ENCODE data around the gene NIN. TPM values are rescaled to one million over a fixed set of nuclear protein-coding genes. Genes with fewer than 3 reads are reported as not detected.
"Not testable (repeated sequence)": the region's sequence is repeated elsewhere in the genome, so short reads cannot be mapped to it uniquely, and the experiment has no call there.

Gene NIN
- total RNA-seq, 2 experiments from 2014 or later: 50.3 to 56.5 TPM

DNA sequence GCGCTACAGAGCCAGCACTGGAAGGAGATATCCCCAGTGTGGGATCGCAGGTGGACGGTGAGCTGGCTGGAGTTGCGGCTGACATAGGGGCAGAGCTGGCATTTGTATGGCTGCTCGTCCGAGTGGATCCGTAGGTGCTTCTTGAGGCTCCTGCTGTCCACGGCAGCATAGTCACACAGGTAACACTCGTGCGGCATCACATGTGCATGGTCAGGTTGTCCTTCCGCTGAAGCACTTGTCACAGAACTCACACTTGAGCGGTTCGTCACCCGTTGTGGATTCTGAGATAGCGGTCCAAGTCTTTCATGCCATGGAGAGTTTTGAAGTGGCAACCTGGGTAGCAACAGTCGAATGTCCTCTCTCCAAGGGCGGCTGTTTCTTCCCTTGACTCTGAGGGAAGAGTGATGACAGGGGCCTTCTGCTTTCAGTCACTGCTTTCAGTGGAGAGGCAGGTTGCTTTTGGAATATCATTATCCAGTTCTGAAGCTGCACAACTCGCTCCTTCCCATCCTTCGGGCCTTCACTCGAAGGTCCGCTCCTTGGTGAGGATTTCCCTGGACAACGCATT, 125.9 kb downstream of the NIN start:
- no peaks in the 10 kb centered on the region for H3K9me3 Mint-ChIP-seq
- H3K27ac Mint-ChIP-seq: no peak overlapping the region
- no peak overlapping the region for H3K4me3 Mint-ChIP-seq
- no peak for DNase-seq
- no peaks in the 10 kb centered on the region for H3K36me3 Mint-ChIP-seq (ENCODE audit: low read depth)
- ChIA-PET CTCF (no interaction called here), POLR2A (no interaction called here)
- no peaks in the 10 kb centered on the region for H3K4me1 Mint-ChIP-seq
- peaks cover 8% of the 10 kb centered on the region for H3K27me3 Mint-ChIP-seq

DNA sequence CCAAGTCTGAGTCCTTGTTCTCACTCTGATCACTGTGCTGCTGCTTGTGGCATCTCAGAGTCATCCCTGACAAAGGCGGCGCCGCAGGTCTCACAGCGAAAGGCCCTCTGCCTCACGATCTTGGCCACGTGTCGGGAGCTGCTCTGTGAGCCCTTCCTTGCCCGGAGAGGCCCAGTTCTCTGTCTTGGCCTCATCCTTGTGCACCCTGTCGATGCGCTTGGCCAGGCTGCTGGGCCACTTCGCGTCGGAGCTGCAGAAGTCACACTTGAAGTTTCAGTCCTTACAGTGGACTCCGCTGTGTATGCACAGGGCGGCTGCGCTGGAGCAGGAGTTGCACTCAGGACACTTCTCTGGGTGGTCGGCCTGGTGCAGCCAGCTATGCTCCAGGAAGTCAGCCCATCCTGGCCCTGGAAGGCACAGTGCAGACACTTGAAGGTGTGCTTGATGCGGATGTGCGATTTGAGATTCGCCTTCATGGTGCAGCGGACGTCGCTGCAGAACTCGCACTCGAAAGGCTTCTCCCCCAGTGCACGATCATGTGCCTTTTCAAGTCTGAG, 126.4 kb downstream of the NIN start:
- Mint-ChIP-seq H3K27me3 (peaks cover 14% of the 10 kb centered on the region), H3K4me3 (no peak overlapping the region), H3K9me3 (no peaks in the 10 kb centered on the region), H3K4me1 (no peaks in the 10 kb centered on the region), H3K27ac (no peak overlapping the region), H3K36me3 (ENCODE audit: low read depth) (no peaks in the 10 kb centered on the region)
- ChIA-PET POLR2A (no interaction called here), CTCF (no interaction called here)
- no peak for DNase-seq

DNA sequence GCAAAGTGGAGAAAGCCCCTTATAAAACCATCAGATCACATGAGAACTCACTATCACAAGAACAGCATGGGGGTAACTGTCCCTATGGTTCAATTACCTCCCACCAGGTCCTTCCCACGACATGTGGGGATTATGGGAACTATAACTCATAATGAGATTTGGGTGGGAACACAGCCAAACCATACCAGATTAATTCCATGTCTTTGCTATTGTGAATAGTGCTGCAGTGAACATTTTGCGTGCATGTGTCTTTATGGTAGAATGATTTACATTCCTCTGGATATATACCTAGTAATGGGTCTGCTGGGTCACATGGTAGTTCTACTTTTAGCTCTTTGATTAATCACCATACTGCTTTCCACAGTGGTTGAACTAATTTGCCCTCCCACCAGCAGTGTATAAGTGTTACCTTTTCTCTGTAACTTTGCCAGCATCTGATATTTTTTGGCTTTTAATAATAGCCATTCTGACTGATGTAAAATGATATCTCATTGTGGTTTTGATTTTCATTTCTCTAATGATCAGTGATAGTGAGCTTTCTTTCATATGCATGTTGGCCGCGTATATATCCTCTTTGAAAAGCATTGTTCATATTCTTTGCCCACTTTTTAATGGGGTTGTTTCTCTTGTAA, 133.2 kb downstream of the NIN start:
- Mint-ChIP-seq H3K27ac (no peak overlapping the region), H3K4me1 (no peaks in the 10 kb centered on the region), H3K27me3 (peaks cover 27% of the 10 kb centered on the region), H3K4me3 (no peak overlapping the region), H3K9me3 (peaks cover 2% of the 10 kb centered on the region), H3K36me3 (ENCODE audit: low read depth) (peaks cover 3% of the 10 kb centered on the region)
- CTCF ChIA-PET: no interaction called here
- DNase-seq: no peak
- POLR2A ChIA-PET: no interaction called here

DNA sequence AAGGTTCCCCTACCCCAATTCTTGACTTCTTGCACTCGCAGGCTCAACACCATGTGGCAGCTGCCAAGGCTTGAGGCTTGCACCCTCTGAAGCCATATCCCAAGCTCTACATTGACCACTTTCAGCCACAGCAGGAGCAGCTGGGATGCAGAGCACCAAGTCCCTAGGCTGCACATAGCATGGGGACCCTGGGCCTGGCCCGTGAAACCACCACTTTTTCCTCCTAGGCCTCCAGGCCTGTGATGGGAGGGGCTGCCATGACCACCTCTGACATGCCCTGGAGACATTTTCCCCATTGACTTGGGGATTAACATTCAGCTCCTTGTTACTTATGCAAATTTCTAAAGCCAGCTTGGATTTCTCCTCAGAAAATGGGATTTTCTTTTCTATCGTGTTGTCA, 136.7 kb downstream of the NIN start:
- H3K4me1 Mint-ChIP-seq; CTCF ChIA-PET; H3K27ac Mint-ChIP-seq; H3K4me3 Mint-ChIP-seq; DNase-seq; H3K36me3 Mint-ChIP-seq (ENCODE audit: low read depth); POLR2A ChIA-PET; H3K9me3 Mint-ChIP-seq: not testable (repeated sequence)
- H3K27me3 Mint-ChIP-seq: peaks cover 12% of the 10 kb centered on the region

DNA sequence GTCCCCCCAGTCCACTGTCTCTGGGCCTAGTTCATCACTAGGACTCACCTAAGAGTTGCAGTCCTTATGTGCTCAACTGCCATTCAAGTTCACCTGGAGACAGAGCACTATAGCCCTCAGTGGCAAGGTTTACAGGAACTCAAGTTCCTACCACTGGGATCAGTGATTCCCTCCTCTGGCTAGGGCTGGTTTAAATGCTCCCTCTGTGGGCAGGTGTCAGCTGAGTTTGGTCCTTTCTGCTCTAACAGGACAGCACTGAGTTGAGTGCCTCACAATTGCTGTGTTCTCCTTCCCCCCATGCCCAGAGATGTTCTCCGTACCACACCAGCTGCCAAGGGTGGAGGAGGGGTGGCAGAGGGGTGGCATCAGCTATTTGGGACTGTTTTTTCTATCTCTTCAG, 142.1 kb downstream of the NIN start:
- Mint-ChIP-seq H3K4me3 (no peak overlapping the region), H3K4me1 (no peaks in the 10 kb centered on the region), H3K27me3 (peaks cover 3% of the 10 kb centered on the region), H3K27ac (no peak overlapping the region), H3K36me3 (ENCODE audit: low read depth) (no peaks in the 10 kb centered on the region), H3K9me3 (no peaks in the 10 kb centered on the region)
- CTCF ChIA-PET: no interaction called here
- DNase-seq: no peak
- POLR2A ChIA-PET: no interaction called here

DNA sequence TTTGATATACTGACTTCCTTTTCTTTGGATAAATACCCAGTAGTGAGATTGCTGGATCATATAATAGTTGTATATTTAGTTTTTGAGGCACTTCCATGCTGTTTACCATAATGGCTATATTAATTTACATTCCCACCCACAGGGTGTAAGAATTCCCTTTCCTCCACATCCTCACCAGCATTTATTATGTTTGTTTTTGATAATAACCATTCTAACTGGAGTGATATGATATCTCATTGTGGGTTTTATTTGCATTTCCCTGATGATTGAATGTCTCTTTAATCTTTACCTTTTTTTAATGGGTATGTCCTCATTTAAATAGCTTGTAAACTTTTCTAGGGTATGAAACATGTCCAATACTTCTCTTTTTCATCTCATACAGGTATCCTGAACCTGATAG, 151.3 kb downstream of the NIN start:
- Mint-ChIP-seq H3K4me3 (no peak overlapping the region), H3K27ac (no peak overlapping the region), H3K27me3 (peaks cover 3% of the 10 kb centered on the region), H3K36me3 (ENCODE audit: low read depth) (no peaks in the 10 kb centered on the region), H3K4me1 (peaks cover 7% of the 10 kb centered on the region), H3K9me3 (no peaks in the 10 kb centered on the region)
- POLR2A ChIA-PET: no interaction called here
- no peak for DNase-seq
- CTCF ChIA-PET: interaction anchor here (1.1 kb wide), 1 partner anchor 85 kb away, joined by 5 read pairs; no protein-coding TSS in a partner anchor

DNA sequence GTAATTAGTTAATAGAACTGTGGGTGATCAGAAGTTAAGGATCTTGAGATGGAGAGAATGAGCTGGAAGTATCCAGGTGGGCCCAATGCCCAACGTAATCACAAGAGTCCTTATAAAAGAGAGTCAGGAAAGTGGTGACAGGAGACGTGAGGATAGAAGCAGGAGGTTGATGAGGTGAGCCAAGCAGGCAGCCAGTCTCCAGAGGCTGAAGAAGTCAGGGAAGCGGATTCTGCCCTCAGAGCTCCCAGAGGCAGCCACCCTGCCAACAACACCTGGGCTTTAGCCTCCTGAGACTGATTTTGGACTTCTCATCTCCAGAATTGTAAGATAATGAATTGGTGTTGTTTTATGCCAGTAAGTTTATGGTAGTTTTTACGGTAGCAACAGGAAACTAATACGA, 152.8 kb downstream of the NIN start:
- peaks cover 3% of the 10 kb centered on the region for H3K27me3 Mint-ChIP-seq
- H3K9me3 Mint-ChIP-seq: no peaks in the 10 kb centered on the region
- POLR2A ChIA-PET: interaction anchor here (1.2 kb wide), 1 partner anchor 10 kb away, joined by 3 read pairs; the partner anchor contains the start of gene SAV1
- H3K4me1 Mint-ChIP-seq: peaks cover 7% of the 10 kb centered on the region
- no peaks in the 10 kb centered on the region for H3K36me3 Mint-ChIP-seq (ENCODE audit: low read depth)
- no peak overlapping the region for H3K27ac Mint-ChIP-seq
- DNase-seq: no peak
- H3K4me3 Mint-ChIP-seq: no peak overlapping the region
- CTCF ChIA-PET: no interaction called here

DNA sequence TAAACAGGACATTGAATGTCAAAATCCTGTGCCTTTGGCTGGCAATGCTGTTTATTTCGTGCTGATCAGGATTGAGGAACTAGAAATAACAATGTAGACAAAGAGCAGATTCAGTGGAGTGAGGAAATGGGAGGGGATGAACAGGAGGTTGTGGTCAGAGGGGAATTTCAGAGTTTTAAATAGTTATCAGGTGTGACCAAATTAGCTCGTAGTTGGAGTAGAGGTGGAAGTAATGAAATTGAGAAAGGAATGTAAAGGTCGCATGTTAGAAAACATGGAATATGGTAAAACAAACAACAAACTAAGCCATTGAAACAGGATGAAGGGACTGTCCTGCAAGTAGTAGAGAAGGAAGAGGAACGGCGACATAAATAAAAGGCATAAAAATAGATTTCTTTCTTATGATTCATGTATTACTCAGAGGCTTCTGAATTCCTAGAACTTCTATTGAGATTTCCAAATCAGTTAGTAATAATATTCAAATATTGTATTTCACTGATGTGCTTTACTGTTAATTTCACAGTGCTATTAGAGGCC, 153.4 kb downstream of the NIN start:
- Mint-ChIP-seq H3K4me1 (peaks cover 7% of the 10 kb centered on the region), H3K4me3 (no peak overlapping the region), H3K9me3 (no peaks in the 10 kb centered on the region), H3K27ac (no peak overlapping the region), H3K27me3 (peaks cover 3% of the 10 kb centered on the region), H3K36me3 (ENCODE audit: low read depth) (no peaks in the 10 kb centered on the region)
- POLR2A ChIA-PET: interaction anchor here (1.2 kb wide), 1 partner anchor 9 kb away, joined by 3 read pairs; the partner anchor contains the start of gene SAV1
- CTCF ChIA-PET: no interaction called here
- DNase-seq: no peak

DNA sequence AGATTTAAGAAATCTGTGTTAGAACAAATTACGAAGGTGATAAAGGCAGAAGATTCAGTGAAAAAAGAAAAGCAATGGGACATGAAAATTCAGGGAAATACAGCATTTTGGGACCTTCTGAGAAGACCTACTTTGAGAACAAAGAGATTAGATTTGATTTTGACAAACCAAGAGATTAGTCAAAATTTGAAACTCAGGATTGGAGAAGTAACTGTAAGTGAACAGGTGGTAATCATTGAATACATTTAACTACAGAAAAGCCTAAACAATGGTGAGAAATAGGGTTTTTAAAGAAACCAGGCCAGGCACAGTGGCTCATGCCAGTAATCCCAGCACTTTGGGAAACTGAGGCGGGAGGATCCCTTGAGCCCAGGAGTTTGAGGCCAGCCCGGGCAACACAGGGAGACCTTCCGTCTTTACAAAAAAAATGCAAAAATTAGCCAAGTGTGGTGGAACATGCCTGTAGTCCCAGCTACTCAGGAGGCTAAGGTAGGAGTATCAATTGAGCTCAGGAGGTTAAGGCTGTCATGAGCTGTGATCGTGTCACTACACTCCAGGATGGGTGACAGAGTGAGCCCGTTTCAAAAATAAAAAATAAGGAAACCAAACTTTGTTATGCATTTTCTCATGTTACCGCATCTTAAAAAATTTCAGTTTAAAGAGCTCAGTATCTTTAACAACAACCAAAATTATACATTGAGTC, 154.0 kb downstream of the NIN start:
- H3K4me1 Mint-ChIP-seq: peaks cover 7% of the 10 kb centered on the region
- H3K36me3 Mint-ChIP-seq (ENCODE audit: low read depth): no peaks in the 10 kb centered on the region
- CTCF ChIA-PET: no interaction called here
- H3K27me3 Mint-ChIP-seq: peaks cover 3% of the 10 kb centered on the region
- DNase-seq: no peak
- H3K4me3 Mint-ChIP-seq: no peak overlapping the region
- POLR2A ChIA-PET: no interaction called here
- H3K27ac Mint-ChIP-seq: no peak overlapping the region
- H3K9me3 Mint-ChIP-seq: no peaks in the 10 kb centered on the region

DNA sequence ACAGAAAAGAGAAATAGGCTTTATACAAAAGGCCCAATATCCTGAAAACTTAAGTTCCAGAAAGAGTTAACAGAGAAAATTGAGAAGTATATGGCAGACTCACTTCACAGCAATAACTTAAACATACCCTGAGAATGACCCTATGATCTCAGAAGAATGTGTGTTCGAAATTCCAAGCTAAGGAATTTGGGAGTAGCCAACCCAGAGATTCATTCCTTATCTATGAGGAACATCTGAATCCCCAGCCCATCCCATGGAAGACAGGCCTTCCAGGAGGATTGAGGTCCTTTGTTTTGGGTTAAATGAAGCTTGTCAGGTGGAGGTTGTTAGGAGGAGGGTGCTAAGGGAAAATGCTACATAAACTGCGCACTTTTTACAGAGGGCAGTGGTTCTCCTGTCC, 155.4 kb downstream of the NIN start:
- Mint-ChIP-seq H3K4me3 (no peak overlapping the region), H3K4me1 (peaks cover 7% of the 10 kb centered on the region), H3K36me3 (ENCODE audit: low read depth) (no peaks in the 10 kb centered on the region), H3K27me3 (no peaks in the 10 kb centered on the region), H3K9me3 (no peaks in the 10 kb centered on the region), H3K27ac (no peak overlapping the region)
- CTCF ChIA-PET: no interaction called here
- no peak for DNase-seq
- POLR2A ChIA-PET: no interaction called here

DNA sequence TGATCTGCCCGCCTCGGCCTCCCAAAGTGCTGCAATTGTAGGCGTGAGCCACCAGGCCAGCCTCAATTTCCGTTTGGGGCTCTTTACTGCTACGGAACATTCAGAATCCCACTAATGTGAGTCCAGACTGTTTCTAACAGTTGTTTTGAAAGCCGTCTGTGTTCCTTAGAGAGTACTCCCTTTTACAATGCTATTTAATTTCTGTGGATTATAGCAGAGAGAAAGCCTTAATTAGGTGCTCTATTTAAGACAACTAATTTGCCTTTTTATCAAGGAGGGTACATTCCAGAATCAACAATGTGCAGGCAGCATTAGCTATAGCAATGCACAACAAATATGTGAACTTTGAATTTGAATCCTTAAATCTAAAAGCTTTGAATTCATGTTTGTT, 160.1 kb downstream of the NIN start:
- Mint-ChIP-seq H3K4me1 (peaks cover 15% of the 10 kb centered on the region), H3K27ac (no peak overlapping the region), H3K36me3 (ENCODE audit: low read depth) (no peaks in the 10 kb centered on the region), H3K4me3 (no peak overlapping the region), H3K9me3 (no peaks in the 10 kb centered on the region), H3K27me3 (no peaks in the 10 kb centered on the region)
- DNase-seq: no peak
- CTCF ChIA-PET: interaction anchor here (0.9 to 1.6 kb wide), 2 partner anchors 52 to 103 kb away, joined by 3 to 5 read pairs; no protein-coding TSS in a partner anchor
- POLR2A ChIA-PET: no interaction called here

DNA sequence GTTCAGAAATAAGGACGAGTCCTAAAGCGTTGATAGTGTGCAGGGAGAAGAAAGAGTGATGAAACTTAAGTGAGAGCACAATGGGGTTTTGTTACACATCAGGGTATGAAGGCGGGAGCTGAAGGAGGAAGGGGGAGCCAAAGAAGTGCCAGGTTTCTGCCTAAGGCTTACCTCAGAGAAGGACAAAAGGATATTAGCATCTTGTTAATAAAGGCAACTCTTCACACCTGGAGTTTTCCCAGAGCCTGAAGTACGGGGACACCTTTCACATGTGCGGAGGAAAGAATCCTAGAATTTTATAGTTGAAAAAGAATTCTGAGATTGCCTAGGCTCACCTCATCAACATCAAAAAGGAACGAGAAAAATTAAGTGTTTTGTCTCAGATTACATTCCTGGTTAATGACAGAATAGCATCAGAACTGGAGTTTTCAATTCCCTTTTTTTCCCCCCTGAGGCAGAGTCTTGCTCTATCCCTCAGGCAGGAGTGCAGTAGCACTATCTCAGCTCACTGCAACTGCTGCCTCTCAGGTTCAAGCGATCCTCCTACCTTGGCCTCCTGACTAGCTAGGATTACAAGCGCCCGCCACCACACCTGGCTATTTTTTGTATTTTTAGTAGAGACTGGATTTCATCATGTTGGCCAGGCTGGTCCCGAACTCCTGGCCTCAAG, 160.6 kb downstream of the NIN start:
- Mint-ChIP-seq H3K4me1 (peaks cover 15% of the 10 kb centered on the region), H3K4me3 (no peak overlapping the region), H3K9me3 (no peaks in the 10 kb centered on the region), H3K27ac (no peak overlapping the region), H3K27me3 (no peaks in the 10 kb centered on the region), H3K36me3 (ENCODE audit: low read depth) (no peaks in the 10 kb centered on the region)
- POLR2A ChIA-PET: no interaction called here
- CTCF ChIA-PET: interaction anchor here (0.9 to 1.6 kb wide), 2 partner anchors 51 to 103 kb away, joined by 3 to 5 read pairs; no protein-coding TSS in a partner anchor
- no peak for DNase-seq

Measured in activated CD4-positive, alpha-beta memory T cell treated with anti-CD3 and anti-CD28 coated beads, Interleukin-2, amount 10 ng/mL, durations not matched to agents 7 days and 5 days (primary cell).